Kidney (tissue), 14 donors: ENCODE results near the gene FOXA3. TPM values are rescaled to one million over a fixed set of nuclear protein-coding genes. Genes with fewer than 3 reads are reported as not detected.

ENCODE experiments used
- DNase-seq, 5 donors: peaks; one replicate each; pipeline ENCODE4 v3.0.0-alpha.2; 2013 to 2020
- FAIRE-seq: peaks from 2 replicates; lab custom pipeline; 2012; peaks lifted over from hg19 to GRCh38; lab: Jason Lieb, UNC
- H3K27ac ChIP-seq, 2 donors: one replicate each; pipeline ENCODE4 v1.7.0; 2013; ENCODE audit warnings: low read depth in 2 of 2, low read length in 2 of 2, inconsistent platforms in 1 of 2
- H3K27me3 ChIP-seq: one replicate; pipeline ENCODE4 v1.7.1; 2013; ENCODE audit warnings: low read length, inconsistent platforms; ENCODE audit not compliant: control insufficient read depth, insufficient read depth
- H3K36me3 ChIP-seq, 3 donors: one replicate each; pipeline versions ENCODE4 v1.7.0 to v1.7.1; 2013; ENCODE audit warnings: low read length in 3 of 3, control low read depth in 1 of 3, inconsistent platforms in 1 of 3; ENCODE audit not compliant: insufficient read depth in 3 of 3, control insufficient read depth in 2 of 3
- H3K4me1 ChIP-seq, 3 donors: one replicate each; pipeline versions ENCODE4 v1.7.0 to v1.7.1; 2013; ENCODE audit warnings: low read length in 3 of 3, inconsistent platforms in 1 of 3, low read depth in 1 of 3; ENCODE audit not compliant: control insufficient read depth in 2 of 3, insufficient read depth in 2 of 3
- H3K4me3 ChIP-seq, 3 donors: one replicate each; pipeline versions ENCODE4 v1.7.0 to v1.8.1; 2013; ENCODE audit warnings: low read length in 3 of 3, control low read depth in 1 of 3, inconsistent platforms in 1 of 3
- H3K9ac ChIP-seq, 3 donors: one replicate each; pipeline versions ENCODE4 v1.7.0 to v1.7.1; 2013; ENCODE audit warnings: low read length in 3 of 3, control low read depth in 1 of 3, inconsistent platforms in 1 of 3
- H3K9me3 ChIP-seq, 3 donors: one replicate each; pipeline versions ENCODE4 v1.7.0 to v1.7.1; 2013; ENCODE audit warnings: low read length in 3 of 3, control low read depth in 1 of 3, inconsistent platforms in 1 of 3; ENCODE audit not compliant: control insufficient read depth in 2 of 3, insufficient read depth in 1 of 3
- CTCF ChIP-seq: IDR thresholded peaks from 3 replicates; pipeline ENCODE4 v1.5.1; 2012; ENCODE audit warnings: mild to moderate bottlenecking, moderate library complexity, borderline replicate concordance; ENCODE audit not compliant: insufficient read depth; ENCODE audit errors: extremely low read depth
- intact Hi-C: fragments of 100-400 bp; cut with DNase I; formaldehyde crosslinking; loops from one replicate; pipeline ENCODE4 v1.11.1; 2022
- polyA plus RNA-seq: library from polyadenylated mRNA; stranded (reverse); fragments of 350-450 nt; fragmentation: Illumina TruSeq; extraction: RNeasy Lipid Tissue Mini Kit (QIAGEN cat#74804); gene quantifications from one replicate; pipeline ENCODE4 v1.2.3, GENCODE V29; 2014; ENCODE audit warnings: low read depth, low replicate concordance; ENCODE audit not compliant: insufficient read depth
- total RNA-seq: library from RNA; stranded (reverse); fragmentation: NEBNext Ultra II Directional; extraction: Animal tissue kit (Norgen Biotek cat#: 25700); gene quantifications from one replicate; pipeline ENCODE4 v1.2.1, GENCODE V29; 2021
- donor health status: control.
- donor health status: control.
- donor health status: control.
- donor health status: control.
- donor health status: control.
- donor health status: DM: yes; HTN: yes; CAD: no.
- donor health status: Normal renal cell carcinoma (clear cell type).

The FOXA3 gene
- total and polyA plus RNA-seq, 2 donors from 2014 or later: 1.8 to 3.7 TPM

DNA sequence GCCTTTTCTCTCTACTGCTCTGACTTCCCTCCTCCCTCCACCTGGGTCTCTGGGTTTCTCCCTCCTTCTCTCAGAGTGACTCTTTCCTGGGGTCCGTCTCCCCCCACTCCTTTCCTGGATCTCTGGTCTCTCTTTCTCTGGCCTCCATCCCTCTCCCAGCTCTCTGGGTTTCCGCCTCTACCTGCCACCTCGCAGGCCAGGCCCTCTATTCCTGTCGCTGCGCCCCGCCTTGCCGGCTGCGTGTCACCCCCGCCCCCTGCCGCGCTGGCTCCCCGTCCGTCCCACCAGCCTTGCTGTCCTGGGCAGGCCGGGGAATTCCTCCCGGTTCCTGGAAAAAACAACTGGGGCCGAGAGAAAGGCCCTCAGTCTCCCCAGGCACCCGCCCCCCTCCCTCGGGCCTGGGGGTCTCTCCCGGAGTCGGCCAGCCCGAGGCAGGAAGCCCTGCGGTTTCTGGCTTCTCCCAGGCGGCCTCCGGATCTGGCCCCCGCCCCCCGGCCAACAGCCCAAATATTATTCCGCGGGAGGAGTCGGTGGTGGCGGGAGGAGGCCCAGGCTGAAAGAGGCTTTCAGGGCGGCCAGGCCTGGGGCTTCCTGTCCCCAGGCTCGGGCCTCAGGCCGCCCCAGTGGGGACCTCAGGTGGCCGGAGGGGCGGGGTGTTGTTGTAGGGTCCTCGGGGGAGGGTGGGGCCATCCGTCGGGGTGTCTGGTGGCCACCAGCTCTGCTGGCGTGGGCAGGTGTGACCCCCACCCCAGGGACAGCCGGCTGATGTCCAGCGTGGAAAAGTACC is 12.5 kb downstream of the FOXA3 start:
- Histone ChIP-seq H3K4me1 (peaks cover 0 to 8% (median 0%) of the 10 kb centered on the region in 3 donors), H3K9ac (peak overlapping the region in 1 of 3 donors; percentile 46)

DNA sequence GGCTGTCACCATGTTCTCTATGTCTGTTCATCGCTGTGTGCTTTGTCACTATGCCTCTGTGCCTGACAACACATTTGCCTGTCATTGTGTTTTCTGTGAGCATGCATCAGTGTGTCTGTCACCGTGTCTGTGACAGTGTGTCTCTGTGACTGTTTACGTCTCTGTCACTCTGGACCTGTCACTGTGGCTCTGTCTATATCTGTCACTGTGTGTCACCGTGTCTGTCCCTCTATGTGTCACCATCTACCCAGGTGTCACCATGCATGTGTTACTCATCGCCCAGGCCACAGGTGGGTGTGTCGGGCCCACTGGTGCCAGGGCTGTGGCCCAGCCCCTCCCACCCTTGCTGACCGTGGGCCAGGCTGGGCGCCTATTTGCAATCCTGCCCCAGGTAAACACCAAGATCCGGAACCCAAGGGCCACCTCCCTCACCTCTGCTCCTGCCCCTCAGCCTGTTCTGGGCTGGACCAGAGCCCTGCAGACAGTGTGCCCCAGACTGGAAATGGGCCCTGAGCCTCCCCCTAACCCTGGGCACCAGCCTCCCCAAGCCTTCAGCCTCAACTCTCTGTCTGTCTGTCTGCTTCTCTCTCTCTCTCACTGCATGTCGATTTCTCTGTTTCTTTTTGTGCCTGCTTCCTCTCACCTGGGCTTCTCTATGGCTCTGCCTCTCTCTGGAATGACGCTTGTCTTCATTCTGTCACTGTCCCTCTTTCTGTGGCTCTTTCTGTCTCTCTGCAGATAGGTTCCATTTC is 14.1 kb downstream of the FOXA3 start:
- no peak for TF ChIP-seq CTCF
- FAIRE-seq: no peak
- Histone ChIP-seq H3K27me3 (no peaks in the 10 kb centered on the region), H3K4me3 (no peak overlapping the region), H3K27ac (peak overlapping the region in 1 of 2 donors; percentile 5), H3K36me3 (no peaks in the 10 kb centered on the region), H3K9ac (no peak overlapping the region), H3K9me3 (no peaks in the 10 kb centered on the region), H3K4me1 (peaks cover 0 to 16% (median 10%) of the 10 kb centered on the region in 3 donors)
- intact Hi-C loops: no loop called here
- DNase-seq: peak in 1 of 5 donors; percentile 44

More for the DNA sequence above, 12.5 kb downstream of the FOXA3 start:
- Histone ChIP-seq H3K9me3 (no peaks in the 10 kb centered on the region), H3K36me3 (no peaks in the 10 kb centered on the region), H3K27ac (peak overlapping the region; percentile 32 to 37), H3K27me3 (no peaks in the 10 kb centered on the region), H3K4me3 (no peak overlapping the region)
- TF ChIP-seq CTCF: no peak
- intact Hi-C loops: no loop called here
- no peak for FAIRE-seq
- peak; percentile 56 to 89 (median 72) for DNase-seq

- Histone ChIP-seq H3K9ac (no peak overlapping the region), H3K9me3 (no peaks in the 10 kb centered on the region), H3K4me3 (no peak overlapping the region), H3K27me3 (no peaks in the 10 kb centered on the region), H3K4me1 (peaks cover 0 to 22% (median 11%) of the 10 kb centered on the region in 3 donors), H3K27ac (no peak overlapping the region), H3K36me3 (no peaks in the 10 kb centered on the region)
- FAIRE-seq: no peak
- intact Hi-C loops: no loop called here
- no peak for TF ChIP-seq CTCF
- no peak for DNase-seq
Observed at GRCh38 chr19:45879055-45879454, 14.9 kb downstream of the FOXA3 start.
